Stimulated activated CD4-positive, alpha-beta T cell treated with anti-CD3 and anti-CD28 coated beads, Interleukin-1b, Interleukin-23, amount 100 ng/mL, for 48 hours (primary cell): Measurements from ENCODE around the gene SLC25A12.
"Not testable (repeated sequence)": the region's sequence is repeated elsewhere in the genome, so short reads cannot be mapped to it uniquely, and the experiment has no call there.

ENCODE experiments used
- DNase-seq: peaks from one replicate; pipeline ENCODE4 v3.0.0-alpha.2; 2020

The SLC25A12 gene

DNA sequence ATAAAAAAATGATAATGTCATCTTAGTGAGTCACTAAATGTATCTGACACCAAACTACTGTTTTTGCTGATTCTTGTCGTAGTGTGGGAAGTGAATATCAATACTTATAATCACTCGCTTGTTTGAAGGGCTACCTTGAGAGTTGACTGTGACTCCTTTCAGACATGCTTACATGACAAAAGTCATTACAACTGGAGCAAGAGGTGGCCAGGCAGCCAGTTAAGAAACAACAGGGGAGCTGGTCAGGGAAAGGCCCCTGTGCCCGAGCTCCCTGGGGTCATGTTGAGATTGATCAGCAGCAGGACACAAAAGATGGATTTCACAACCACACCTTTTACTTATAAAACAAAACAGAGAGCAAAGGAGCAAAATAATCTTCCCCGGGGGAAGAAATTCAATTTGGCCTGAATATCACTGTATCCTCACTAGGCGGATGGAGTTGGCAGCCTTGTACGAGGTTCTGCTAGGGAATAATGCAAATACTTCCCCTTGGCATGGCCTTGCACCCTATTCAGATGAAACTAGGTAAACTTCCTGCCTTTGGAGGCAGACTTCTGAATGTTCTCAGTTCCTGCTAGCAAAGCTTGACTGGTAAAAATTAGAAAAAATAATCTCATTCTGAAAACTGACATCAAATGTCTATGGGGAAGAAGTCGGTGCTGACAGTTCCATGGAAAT, 105.6 kb downstream of the SLC25A12 start:
- DNase-seq = no peak

DNA sequence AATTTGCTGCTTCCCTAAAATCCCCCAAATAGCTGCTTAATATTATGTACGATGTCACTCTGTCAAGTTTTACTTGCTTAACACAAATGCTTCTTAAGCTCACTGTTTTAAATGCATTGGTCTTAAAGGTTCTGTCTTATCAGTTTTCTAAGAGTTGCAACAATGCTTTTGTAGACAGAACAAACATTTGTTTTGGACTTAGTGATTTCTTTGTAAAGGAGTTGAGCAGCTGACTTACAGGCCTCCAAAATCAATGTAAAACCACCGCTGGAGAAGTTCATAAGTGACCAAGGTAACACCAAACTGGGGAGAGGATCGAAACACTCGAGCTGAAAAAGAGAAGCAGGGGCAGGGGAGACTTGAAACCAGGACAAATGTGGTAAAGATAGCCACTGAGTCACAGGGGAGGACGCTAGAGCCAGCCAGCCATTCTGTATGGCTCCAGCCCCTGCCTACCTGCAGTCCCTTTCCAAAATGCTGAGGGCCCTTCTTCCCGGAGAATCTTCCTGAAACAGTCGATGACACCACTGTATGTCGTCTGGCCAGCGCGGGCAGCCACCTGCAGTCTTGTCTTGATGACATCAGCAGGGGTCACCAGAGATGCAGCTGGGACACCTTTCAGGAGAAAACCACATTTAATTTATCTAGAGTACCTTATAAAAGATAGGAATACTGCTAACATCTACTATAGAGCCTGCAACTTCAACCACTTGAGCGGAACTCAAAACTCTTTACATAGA, 106.5 kb downstream of the SLC25A12 start:
- no peak for DNase-seq

DNA sequence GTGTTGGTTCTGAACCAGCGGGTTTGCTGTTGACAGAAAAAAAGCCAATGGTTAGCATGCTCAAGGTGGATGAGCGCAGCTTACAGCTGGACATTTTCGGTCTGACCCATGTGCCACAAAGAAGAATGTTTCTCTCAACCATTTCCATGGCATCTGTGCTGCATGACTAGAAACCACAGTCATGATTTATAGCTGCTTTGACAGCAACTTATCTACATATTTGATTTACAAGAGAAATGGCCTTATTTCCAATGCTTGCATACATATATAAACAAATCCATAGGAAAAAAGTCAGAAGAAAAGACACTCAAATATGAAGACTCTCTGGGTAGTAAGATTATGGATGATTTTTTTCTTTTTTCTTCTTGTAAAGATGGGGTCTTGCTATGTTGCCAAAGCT, 108.6 kb downstream of the SLC25A12 start:
- no peak for DNase-seq

DNA sequence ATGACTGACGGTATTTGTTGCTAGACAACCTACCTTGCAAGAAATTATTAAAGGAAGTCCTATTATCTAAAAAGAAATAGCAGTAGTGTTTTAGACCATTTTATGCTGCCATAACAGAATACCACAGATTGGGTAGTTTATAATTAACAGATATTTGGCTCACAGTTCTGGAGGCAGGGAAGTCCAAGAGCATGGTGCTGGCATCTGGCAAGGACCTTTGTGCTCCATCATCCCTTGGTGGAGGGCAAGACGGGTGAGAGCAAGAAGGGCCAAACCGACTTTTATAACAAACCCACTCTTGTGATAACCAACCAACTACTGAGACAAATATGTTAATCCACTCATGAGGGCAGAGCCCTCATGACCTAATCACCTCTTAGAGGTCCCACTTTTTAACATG, 115.5 kb downstream of the SLC25A12 start:
- no peak for DNase-seq

DNA sequence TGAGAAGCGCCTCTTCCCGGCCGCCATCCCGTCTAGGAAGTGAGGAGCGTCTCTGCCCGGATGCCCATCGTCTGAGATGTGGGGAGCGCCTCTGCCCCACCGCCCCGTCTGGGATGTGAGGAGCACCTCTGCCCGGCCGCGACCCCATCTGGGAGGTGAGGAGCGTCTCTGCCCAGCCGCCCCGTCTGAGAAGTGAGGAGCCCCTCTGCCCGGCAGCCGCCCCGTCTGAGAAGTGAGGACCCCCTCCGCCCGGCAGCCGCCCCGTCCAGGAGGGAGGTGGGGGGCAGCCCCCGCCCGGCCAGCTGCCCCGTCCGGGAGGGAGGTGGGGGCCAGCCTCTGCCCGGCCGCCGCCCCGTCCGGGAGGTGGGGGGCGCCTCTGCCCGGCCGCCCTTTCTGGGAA, 119.5 kb downstream of the SLC25A12 start:
- DNase-seq = not testable (repeated sequence)

DNA sequence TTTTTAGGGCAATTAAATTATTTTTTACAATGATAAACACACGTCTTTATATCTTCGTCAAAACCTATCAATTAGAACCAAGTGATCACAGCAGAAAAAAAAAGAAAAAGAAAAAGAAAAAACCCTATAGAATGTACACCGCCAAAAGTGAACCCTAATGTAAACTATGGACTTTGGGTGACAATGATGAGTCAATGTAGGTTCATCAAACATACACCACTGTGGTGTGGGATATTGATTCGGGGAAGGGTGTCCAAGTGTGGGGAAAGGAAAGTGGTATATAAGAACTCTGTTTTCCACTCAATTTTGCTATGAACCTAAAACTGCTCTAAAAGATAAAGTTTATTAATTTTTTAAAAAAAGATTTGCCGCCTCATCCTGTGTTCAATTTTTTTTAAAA, 121.7 kb downstream of the SLC25A12 start:
- DNase-seq = no peak

DNA sequence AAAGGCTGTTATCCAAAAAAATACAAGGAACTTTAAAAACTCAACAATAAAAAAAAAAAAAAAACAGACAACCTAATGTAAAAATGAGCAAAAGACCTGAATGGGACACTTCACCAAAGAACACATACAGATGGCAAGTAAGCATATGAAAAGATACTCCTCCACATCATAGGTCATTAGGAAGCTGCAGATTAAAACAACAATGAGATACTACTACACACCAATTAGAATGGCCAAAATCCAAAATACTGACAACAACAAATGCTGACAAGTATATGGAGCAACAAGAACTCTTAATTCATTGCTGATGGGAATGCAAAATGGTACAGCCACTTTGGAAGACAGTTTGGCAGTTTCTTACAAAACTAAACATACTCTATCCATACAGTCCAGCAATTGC, 122.6 kb downstream of the SLC25A12 start:
- DNase-seq = no peak

DNA sequence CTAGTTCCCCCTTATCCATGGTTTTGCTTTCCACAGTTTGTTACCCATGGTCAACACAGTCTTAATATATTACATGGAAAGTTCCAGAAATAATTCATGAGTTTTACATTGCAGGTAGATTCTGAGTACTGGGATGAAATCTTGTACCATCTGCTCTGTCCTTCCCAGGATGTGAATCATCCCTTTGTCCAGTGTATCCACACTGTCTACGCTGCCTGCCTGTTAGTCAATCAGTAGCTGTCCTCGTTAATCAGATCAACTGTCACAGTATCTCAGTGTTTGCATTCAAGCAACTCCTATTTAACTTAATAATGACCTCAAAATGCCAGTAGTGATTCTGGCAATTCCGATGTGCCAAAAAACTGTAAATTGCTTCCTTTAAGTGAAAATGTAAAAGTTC, 130.4 kb downstream of the SLC25A12 start:
- no peak for DNase-seq

DNA sequence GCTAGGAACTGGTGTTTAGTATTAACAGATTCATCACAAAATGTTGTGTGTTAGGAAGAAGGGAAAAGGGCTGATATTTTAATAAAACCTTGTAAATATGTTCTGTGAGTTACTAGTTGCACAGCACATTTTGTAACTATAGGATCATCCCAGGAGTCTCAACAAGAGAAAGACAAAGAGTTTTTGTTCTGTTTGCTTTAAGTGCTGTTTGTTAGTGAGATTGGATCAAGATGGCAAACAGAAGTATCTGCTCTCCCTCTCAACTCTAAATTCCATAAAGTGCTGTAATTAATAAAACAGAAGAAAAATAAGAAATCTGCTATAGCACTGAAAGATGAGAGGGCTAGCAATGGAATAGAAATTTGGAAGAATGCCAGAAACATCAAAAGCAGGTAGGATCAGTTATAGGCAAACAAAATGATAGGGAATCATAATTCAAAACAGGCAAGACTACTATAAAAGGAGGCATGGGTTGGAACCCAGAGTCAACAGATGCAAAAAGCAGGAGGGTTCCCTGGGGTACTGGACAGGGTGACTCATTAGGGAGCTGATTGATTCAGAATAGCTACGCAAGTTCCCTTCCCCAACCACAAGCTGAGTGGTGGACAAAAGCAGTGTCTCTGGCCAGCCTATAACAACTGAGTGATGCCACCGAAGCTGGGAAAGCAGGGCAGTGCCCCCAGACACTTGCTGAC, 131.0 kb downstream of the SLC25A12 start:
- DNase-seq = no peak

DNA sequence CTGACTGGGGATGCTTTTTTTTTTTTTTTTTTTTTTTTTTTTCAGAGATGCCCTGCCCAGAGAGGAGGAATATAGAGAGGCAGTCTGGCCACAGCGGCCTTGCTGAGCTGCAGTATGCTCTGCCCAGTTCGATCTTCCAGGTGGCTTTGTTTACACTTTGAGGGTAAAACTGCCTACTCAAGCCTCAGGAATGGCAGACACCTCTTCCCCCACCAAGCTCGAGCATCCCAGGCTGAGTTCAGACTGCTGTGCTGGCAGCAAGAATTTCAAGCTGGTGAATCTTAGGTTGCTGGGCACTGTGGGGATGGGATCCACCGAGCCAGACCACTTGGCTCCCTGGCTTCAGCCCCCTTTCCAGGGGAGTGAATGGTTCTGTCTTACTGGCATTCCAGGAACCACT, 132.9 kb downstream of the SLC25A12 start:
- not testable (repeated sequence) for DNase-seq

DNA sequence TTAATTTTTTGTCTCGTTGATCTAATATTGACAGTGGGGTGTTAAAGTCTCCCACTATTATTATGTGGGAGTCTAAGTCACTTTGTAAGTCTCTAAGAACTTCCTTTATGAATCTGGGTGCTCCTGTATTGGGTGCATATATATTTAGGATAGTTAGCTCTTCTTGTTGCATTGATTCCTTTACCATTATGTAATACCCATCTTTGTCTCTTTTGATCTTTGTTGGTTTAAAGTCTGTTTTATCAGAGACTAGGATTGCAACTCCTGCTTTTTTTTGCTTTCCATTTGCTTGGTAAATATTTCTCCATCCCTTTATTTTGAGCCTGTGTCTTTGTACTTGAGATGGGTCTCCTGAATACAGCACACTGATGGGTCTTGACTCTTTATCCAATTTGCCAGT, 135.3 kb downstream of the SLC25A12 start:
- not testable (repeated sequence) for DNase-seq

DNA sequence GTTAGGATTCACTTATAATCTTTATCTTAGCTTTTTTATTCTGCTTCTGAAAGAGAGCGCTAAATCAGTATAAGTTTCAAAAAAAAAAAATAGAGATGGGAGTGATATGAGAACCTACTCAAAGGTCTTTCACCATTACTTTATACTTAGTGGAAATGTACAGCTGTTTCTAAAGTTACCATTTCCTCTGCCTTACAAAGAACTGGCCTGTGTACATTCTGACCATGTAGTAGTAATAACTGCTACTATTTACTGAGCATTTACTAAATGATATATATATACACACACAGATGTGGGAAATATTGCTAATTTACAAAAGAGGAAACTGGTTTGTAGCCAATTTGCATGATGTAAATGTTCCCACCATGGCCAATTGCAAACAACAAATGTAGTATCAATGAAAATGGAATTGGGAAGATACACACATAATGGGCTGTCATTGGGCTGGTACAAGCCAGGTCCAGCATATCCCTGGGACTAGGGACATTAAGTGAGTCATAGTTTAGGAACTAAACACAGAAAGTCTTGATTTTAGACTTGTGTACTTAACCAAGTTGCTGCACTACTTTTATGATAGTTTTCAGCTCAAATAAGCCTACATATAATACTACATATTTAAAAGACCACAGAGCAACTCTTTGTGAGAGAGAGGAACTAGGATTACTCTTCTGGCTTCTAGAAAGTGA, 139.6 kb downstream of the SLC25A12 start:
- no peak for DNase-seq

DNA sequence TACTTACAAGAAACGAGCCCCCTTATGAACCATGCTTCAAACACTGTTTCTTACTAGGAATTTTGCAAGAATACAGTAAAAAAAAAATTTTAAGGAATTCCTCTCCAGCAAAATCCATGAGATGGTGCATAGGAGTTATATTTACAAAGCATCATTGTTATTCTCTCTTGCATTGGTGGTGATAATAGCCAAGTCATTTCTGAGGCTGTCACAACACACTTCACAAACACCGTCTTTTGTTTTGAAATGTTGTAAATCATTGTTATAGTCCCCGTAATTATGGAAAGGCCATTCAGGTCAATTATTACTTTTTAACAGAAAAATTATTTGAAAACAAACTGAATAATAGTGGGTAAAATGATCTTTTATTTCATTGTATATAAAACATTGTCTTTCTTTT, 146.7 kb downstream of the SLC25A12 start:
- DNase-seq = no peak

DNA sequence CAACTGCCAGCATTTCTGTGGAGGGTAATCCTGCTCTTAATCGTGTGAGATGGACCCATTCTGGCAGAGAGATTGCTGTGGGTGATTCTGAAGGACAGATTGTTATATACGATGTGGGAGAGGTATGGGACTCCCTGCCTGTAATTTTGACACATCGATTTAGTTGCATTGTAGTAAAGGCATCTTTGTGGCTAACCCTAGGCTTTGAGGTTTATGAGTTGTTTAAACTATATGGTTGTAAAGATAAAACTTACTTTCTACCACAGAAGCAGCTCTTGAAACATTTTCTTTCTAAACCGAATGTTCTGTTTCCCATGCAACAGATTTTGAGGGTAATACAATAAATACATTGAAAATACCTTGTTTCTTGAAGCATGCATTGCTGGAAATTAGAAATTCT, 148.2 kb downstream of the SLC25A12 start:
- no peak for DNase-seq

DNA sequence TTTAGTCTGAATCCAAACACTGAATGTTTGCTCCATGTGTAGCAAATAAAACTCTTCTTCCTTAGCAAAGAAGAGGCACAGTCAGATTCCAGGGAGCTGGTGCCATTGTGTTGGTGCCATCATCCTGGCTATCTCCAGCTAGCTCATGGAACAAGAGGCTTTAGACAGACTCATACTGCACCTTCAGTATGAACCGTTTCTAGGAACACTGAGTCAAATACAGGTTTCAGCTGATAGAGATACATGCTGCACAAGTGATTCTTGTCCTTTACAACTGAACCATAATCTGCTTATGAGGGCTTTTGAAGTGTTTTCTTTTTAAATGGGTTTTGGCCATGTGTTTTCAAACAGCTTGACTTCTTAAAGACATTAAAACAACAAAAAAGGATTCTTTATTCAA, 148.9 kb downstream of the SLC25A12 start:
- DNase-seq = no peak

DNA sequence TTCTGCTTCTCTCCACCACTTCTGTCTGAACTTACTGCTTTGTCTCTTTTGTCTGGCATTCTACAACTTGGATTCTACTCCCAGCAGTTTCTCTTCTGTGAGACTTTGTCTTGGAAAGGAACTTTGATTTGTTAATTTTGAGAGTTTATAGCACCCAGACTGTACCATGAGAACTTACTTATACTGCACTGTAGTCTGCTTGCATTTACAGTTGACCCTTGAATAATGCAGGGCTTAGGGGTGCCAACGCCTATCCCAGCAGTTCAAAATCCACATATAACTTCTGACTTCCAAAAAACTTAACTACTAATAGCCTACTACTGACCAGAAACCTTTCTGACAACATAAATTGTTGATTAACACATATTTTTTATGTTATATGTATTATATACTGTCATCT, 151.3 kb downstream of the SLC25A12 start:
- DNase-seq = no peak

DNA sequence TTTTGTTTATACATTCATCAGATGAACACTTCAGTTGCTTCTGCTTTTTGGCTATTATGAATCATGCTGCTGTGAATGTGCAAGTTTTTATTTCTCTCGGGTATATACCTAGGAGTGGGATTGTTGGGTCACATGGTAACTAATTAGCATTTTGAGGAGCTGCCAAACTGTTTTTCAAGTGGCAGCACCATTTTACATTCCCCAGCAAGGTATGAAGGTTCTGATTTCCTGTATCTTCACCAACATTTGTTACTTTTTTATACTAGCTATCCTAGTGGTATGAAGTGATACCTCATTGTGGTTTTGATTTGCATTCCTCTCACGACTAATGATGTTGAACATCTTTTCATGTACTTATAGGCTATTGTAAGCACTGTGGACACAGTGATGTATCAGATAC, 152.9 kb downstream of the SLC25A12 start:
- no peak for DNase-seq

DNA sequence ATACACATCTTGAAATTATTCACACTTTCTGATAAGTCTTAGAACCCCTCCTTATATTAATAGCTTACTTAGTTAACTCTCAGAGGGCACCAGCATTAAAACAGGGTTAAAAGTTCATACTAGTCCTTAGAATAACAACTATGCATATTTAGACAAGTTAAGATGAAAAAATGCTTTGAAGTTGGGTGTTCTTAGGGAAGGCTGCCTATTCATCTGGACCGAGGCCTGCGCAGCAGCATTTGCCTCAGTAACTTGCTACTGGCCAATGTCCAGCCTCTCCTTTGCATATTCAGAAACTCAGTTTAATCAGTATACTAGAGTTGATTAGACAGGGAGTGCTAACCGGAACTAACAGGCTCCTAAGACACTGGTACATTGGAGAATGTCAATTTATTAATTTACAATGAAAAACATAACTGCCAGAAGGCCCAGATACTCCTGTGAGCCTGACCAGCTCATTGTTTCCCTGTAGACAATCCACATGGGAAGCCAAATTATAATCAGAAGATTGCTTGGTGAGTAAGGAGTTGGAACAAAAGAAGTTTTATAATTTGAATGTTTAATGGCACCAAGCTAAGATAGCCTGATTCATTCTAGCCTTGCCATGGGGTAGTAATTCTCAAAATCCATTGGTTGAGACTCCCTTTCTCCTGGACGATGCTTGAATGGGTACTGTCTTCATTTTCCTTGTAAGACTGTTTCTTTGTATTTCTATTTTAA, 157.9 kb downstream of the SLC25A12 start:
- no peak for DNase-seq
